HG03045 (cell line): Measurements from ENCODE around the gene ZBTB20.

Experiments used
- ATAC-seq: cut with Tn5 transposase; IDR thresholded peaks from one replicate; pipeline ENCODE4 v1.9.1; 2021; ENCODE audit warnings: mild to moderate bottlenecking, moderate library complexity; ENCODE audit not compliant: unreplicated experiment

Gene ZBTB20

GRCh38 chr3:114504941-114505628 lies 642.0 kb downstream of the ZBTB20 start:
- ATAC-seq, result no peak

- ATAC-seq, result no peak
These were observed 644.9 kb downstream of the ZBTB20 start for GRCh38 chr3:114502204-114502603.

- ATAC-seq, result no peak
These were observed 647.1 kb downstream of the ZBTB20 start for GRCh38 chr3:114499976-114500375.

GRCh38 chr3:114498539-114499370 lies 648.3 kb downstream of the ZBTB20 start:
- no peak for ATAC-seq

GRCh38 chr3:114496874-114497273 lies 650.2 kb downstream of the ZBTB20 start:
- no peak for ATAC-seq

- no peak for ATAC-seq
These were observed 650.6 kb downstream of the ZBTB20 start for GRCh38 chr3:114496466-114496865.

- no peak for ATAC-seq
These were observed 651.1 kb downstream of the ZBTB20 start for GRCh38 chr3:114496021-114496434.

GRCh38 chr3:114494498-114494897 lies 652.6 kb downstream of the ZBTB20 start:
- no peak for ATAC-seq

- ATAC-seq, result no peak
These were observed 656.3 kb downstream of the ZBTB20 start for GRCh38 chr3:114490829-114491228.

- ATAC-seq, result no peak
These were observed 659.6 kb downstream of the ZBTB20 start for GRCh38 chr3:114487502-114487901.

GRCh38 chr3:114484919-114485318 lies 662.2 kb downstream of the ZBTB20 start:
- ATAC-seq, result no peak

- ATAC-seq, result no peak
These were observed 666.0 kb downstream of the ZBTB20 start for GRCh38 chr3:114481113-114481512.

GRCh38 chr3:114480442-114480841 lies 666.6 kb downstream of the ZBTB20 start:
- no peak for ATAC-seq

- no peak for ATAC-seq
These were observed 668.3 kb downstream of the ZBTB20 start for GRCh38 chr3:114478801-114479200.

GRCh38 chr3:114476511-114476910 lies 670.6 kb downstream of the ZBTB20 start:
- no peak for ATAC-seq

GRCh38 chr3:114471478-114471877 lies 675.6 kb downstream of the ZBTB20 start:
- ATAC-seq, result no peak

- no peak for ATAC-seq
These were observed 678.0 kb downstream of the ZBTB20 start for GRCh38 chr3:114469070-114469469.

GRCh38 chr3:114466816-114467215 lies 680.3 kb downstream of the ZBTB20 start:
- no peak for ATAC-seq

GRCh38 chr3:114466251-114466650 lies 680.8 kb downstream of the ZBTB20 start:
- ATAC-seq, result no peak

GRCh38 chr3:114464548-114464947 lies 682.5 kb downstream of the ZBTB20 start:
- ATAC-seq, result peak; percentile 87

GRCh38 chr3:114462750-114463149 lies 684.3 kb downstream of the ZBTB20 start:
- ATAC-seq, result no peak

- ATAC-seq, result peak; percentile 41
These were observed 686.6 kb downstream of the ZBTB20 start for GRCh38 chr3:114460459-114460858.
